ENCODE measurements around the gene OPN1MW2.
"Not testable (repeated sequence)": the region's sequence is repeated elsewhere in the genome, so short reads cannot be mapped to it uniquely, and the experiment has no call there.

GRCh38 chrX:154172535-154172943 lies 47.0 kb upstream of the OPN1MW2 start:
- not testable (repeated sequence) for TF ChIP-seq CTCF (IDR thresholded peaks at IDR 0.05); POLR2AphosphoS5 (IDR thresholded peaks at IDR 0.05; ENCODE audit: low read depth, low read length); REST (IDR thresholded peaks at IDR 0.05; ENCODE audit: insufficient read depth in 1 of 2, low read depth in 2 of 2, low read length in 1 of 2); TCF7L2 (IDR thresholded peaks at IDR 0.05; ENCODE audit: low read depth, low read length); SIN3A (IDR thresholded peaks at IDR 0.05; ENCODE audit: borderline replicate concordance, insufficient read depth, low read depth, low read length)
